IPS-11a (cell line): ENCODE measurements around the gene MAP4K4.

ENCODE experiments used
- H3K4me3 ChIP-seq: one replicate; pipeline ENCODE4 v1.5.1; 2013; ENCODE audit warnings: low read depth, low read length, control low read depth

MAP4K4 gene

DNA sequence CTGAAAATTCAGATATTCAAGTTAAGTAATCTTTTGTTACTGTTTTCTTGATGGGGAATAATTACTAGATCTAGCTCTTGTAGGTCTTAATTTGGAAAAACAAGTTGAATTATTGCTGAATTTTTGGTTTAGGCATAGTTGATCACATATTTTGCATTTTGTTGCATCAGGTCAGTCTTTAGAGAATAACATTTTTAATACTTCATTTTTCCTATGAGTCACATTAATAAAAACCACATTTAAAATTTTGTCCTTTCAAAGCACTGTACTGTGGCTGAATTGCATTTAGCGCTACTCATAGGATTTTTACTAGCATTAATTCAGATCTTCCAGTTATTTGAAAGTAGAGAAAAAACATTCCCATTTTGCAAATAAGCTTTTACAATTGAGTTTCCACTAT lies 23.2 kb downstream of the MAP4K4 start:
- no peak overlapping the region for H3K4me3 ChIP-seq

DNA sequence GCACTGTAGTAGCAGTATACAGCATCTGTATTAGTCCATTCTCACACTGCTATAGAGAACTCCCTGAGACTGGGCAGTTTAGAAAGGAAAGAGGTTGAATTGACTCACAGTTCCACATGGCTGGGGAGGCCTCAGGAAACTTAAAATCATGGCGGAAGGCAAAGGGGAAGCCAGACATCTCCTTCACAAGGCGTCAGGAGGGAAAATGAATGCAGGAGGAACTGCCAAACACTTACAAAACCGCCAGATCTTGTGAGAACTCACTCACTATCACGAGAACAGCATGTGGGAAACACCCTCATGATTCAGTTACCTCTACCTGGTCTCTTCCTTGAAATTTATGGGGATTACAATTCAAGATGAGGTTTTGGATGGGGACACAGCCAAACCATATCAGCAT lies 25.4 kb downstream of the MAP4K4 start:
- H3K4me3 ChIP-seq = no peak overlapping the region

DNA sequence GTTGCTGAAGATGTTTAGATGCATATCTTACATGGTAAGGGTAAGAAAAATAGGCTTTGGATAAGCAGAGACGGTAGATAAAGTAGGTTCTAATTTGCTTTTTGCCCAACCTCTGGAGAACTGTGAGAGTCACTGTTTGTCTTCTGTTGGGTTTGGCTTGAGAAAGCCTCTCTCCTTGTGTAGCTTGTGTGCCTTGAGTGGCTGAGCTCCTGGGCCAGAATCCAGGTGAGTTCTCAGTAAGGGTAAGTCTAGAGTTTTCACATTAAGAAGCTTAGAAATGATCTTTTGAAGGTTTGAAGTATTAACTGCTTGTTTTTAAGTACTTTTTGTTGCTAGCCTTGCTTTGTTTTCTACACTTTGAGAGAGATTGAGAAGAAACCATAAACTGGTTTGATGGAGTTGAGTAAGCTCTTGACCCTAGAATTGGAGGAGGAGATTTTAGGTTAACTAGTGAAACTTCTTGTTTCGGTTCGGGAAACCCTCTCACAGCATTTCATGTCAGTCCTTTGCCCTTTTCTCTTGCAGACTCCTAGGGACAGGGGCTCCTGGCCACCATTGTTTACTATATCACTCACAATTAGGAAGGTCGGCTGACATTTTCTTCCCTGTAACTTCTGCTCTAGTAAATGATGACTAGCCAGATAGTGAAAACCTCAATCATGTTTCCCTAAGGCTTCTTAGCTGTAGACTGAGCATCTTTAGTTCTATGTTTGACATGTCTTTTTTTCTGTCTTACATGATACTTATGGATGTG lies 26.0 kb downstream of the MAP4K4 start:
- H3K4me3 ChIP-seq = no peak overlapping the region

DNA sequence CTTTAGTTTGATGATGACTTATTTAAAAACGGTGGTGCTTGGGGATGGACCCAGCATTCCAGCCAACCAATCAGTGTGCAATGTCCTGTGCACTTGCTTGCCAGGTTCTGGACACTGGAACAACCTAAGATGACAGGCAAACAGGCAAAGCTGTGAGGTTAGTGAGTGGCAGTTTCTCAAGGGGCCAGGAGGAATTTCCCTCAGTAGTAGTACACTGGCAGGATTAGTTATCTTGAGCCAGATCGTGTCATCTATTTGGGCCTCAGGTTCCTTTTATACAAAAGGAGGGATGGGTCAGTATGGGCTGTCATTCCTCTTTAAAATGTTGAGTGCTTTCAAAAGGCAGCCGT lies 26.6 kb downstream of the MAP4K4 start:
- no peak overlapping the region for H3K4me3 ChIP-seq

DNA sequence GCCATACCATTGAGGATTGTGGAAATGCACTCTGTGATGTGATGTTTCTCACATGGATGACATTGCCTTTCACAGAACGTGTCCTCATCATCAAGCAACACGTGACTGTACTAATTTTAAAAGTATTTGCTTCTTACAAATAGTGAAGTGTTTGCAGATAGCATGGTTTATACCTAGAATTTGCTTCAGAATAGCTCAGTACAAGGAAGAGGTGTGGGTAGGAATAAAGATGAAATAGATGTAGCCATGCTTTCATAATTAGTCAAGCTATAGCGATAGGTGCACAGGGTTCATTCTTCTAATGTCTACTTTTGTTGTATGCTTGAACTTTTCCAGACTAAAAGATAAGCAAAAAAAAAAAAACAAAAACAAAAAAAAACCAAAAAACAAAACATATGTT lies 27.5 kb downstream of the MAP4K4 start:
- H3K4me3 ChIP-seq = no peak overlapping the region

DNA sequence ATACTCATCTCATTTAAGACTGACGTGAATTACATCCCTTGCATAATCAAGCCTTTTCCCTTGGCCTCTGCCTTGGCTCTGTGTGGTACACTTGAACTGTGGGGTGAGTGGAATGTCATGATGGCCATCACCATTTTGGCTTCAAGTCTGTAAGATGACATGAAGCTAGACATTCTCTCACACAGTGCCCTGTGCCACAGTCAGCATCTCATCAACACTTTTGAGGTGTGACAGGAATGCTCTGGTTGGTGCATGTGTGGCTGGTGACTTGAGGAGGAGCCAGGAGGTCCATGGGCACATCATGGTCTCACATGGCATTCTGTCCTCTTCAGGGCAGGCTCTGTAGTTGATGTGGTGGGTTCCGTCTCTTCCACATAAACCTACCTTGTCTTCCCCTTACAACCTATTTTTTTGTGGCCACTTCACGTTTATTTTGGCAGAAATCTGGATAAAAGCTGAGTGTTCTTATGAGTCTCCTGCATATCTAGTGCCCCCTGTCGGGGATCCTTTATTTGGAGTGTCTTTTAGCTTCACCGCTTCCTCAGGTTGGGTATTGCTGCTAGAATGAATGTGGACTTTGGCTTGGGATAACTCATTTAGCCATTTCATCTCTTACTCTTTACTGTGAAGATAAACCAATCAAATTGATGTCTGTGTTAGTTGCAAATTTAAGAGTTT lies 28.1 kb downstream of the MAP4K4 start:
- H3K4me3 ChIP-seq = no peak overlapping the region

DNA sequence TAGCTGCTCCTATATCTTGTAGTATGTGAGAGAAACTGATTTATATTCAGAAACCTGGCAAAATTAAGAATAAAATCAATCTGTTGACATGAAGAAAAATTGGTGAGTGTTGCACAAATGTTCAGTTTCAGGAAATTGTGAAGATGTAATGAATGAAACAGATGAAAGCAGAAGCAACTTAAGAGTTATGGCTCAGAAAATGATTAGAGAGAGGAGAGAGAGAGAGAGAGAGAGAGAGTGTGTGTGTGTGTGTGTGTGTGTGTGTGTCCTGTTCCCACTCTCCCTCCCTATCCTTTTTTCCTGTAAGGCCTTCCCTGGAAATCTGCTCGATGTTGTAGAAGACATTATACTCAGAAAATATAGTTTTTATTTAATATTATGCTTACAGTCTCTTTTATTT lies 31.4 kb downstream of the MAP4K4 start:
- H3K4me3 ChIP-seq = no peak overlapping the region

DNA sequence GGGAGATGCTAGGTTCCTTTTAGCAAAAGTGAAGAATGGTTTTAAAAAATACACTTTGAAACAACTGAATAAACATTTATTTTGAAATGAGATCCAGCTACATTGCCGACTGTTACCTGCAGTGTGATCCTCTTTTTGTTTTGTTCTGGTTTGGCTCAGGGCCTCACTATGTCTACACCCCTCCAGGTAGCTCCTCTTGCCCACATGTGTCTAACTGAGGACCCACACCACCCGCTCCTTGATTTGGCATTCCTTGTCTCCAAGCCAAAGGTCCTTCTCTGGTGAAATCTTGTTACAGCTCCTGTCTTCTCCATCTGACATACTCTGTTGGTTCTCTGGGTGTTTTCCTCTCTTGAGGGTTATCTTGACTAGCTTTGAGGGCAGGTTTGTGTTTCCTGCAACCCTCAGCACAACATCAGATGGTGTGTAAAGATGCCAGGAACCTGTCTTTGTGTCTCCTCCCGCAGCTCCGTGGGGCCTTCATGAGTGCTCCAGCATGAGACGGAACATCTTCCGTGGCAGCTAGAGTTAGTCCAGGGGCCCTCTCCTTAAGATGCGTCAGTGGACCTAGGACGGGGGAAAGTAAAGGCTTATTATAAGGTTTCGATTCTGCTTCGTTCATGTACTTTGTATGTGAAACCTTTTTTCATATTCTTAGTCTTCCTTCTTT lies 32.1 kb downstream of the MAP4K4 start:
- H3K4me3 ChIP-seq = no peak overlapping the region

DNA sequence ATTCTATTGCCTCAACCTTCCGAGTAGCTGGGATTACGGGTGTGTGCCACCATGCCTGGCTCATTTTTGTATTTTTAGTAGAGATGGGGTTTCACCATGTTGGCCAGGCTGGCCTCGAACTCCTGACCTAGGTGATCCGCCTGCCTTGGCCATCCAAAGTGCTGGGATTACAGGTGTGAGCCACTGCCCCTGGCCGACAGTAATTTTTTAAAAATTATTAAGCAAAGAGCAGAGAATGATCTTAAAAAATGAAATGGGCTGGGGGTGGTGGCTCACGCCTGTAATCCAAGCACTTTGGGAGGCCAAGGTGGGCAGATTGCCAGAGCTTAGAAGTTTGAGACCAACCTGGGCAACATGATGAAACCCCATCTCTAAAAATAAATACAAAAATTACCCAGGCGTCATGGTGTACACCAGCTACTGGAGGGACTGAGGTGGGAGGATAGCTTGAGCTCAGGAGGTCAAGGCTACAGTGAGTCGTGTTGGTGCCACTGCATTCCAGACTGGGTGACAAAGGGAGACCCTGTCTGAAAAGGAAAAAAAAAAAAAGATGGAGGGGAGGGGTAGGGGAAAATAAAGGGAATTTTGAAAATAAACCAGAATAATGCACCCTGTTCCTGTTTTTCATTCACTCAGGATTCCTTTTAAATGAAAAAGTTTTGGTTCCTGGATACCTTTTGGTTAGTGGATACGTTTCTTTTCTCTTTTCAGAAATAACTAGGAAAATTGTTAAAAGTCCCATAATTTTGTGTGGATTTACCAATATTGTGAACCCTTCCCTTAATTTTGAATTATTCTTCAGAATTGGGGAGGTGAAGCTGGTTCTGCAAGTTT lies 33.9 kb downstream of the MAP4K4 start:
- no peak overlapping the region for H3K4me3 ChIP-seq

DNA sequence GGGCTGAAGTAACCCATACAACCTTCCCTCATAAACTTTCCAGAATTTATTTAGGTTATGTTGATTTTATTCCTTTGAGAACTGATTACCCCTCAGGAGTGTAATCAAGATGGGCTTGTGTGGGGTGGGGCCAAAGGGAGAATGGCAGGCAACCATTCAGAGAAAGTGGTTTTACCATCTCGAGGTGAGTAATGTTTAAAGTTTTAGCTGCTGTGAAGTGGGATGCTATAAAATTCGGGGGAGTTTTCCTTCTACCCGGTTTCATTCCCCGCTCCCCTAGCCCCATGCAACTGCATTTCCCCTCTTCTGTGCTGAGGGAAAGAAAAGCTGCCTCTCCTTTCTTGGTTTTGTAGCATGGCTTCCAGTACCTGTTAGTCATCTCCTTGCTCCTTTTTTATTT lies 34.7 kb downstream of the MAP4K4 start:
- H3K4me3 ChIP-seq = no peak overlapping the region

DNA sequence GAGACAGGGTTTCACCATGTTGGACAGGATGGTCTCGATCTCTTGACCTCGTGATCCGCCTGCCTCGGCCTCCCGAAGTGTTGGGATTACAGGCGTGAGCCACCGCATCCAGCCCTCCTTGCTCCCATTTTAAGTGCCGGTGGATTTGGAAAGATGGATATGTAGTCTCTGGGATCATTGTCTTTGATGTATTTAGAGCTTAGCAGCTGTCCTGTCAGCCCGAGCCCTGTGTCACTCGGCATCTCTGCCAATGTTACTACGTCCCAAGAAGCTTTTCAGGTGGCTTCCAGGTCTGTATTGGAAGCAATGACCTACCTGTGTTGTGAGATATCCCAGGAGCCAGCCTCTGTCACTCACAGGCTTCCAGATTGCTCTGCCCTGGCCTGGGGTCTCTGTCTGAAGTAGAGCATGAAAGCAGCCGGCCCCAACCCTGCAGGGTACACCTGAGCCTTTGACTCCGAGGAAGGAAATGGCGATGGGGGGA lies 35.3 kb downstream of the MAP4K4 start:
- no peak overlapping the region for H3K4me3 ChIP-seq

DNA sequence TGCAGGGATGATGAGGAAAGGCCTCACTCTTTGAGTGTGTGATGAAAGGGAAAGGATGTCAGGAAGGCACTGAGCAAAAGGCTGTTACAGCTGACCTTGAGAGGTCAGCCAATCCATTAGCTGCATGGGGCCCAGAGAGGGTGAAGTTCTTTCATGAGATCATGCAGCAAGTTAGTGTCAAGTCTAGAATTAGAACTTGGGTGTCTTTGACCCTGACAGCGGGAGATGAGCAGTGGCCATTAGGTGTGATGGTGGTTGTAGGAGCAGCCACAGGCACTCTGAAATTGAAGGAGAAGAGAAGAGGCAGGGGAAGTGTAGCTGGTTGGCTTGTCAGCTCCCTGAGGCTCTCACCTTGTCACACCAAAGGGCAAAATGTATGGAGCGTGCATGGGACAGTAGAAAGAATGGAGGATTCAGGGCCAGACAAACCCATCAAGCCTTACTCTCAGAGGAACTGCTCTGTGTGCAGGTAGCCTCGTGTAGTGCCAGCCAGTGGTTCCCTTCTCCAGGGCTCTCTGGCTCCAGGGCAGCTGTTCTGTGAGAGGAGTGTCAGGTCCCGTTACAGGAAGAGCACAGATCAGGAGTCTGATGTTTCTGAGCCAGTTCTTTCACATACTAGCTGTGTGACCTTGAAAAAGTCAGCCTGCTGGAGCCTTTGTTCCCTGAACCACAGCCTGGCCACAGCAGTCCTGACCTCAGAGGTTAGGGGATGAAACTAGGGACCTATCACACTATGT lies 35.9 kb downstream of the MAP4K4 start:
- no peak overlapping the region for H3K4me3 ChIP-seq

DNA sequence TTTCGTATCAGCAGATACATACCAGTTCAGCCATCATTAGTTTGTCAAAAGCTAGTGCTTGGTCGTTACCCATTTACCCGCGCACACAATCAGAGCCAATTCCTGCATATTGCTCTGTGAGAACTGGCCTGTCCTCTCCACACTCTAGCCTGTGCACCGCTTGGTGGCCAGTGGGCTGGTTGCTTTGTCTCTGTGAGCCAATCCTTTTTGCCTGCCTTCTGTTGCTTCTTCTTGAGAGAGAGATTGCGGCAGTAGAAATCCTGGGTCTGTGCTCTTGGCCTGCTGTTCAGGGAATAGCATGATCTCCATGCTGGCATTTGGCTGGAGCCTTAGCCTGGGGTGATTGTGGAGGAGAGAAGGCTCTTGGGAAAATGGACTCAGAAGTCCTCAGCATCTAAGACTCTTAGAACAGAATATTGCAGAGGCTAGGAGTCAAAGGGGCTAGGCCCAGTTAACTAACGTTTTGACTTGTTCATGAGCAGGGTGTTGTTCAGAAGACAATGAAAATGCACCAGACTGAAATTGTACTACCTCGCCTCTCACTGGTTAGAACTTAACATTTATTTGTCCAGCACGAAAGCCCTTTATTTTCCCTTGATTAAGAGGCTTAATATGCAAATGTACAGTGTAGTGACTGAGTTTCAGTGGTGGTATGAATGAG lies 37.1 kb downstream of the MAP4K4 start:
- H3K4me3 ChIP-seq = no peak overlapping the region

DNA sequence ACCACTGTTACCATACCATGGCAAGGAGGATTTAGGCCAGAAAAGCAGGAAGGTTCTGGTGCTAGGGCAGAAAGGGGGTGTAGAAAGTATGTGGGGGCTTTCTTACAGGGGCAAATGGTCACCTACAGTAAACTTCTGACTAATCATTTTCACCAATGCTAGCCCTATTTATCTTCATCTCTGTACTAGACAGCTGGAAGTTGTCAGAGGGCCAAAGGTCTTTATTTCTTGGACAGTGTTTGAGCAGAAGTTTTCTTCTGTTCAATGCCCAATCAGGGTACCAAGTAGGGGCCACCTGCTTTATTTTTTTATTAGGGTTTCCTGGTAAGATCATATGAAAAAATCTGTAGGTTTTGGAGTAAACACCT lies 37.6 kb downstream of the MAP4K4 start:
- no peak overlapping the region for H3K4me3 ChIP-seq

DNA sequence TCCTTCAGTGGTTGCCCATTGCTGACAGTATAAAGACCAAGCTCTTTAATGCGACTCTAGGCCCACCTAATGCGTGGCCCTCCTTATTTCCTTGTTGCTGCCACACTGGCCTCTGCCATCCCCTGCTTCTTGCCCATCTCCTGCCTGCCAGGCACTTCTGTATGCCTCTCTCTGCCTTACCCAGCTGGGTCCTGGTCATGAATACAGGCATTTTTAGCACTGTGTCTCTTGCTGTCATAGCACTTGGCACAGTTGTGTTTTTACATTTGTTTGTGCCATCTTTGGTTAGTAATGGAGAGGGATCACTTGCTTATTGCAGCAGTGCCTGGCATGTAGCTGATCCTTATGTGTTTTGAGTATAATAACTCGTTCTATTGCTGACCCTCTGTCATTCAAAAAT lies 38.7 kb downstream of the MAP4K4 start:
- no peak overlapping the region for H3K4me3 ChIP-seq

DNA sequence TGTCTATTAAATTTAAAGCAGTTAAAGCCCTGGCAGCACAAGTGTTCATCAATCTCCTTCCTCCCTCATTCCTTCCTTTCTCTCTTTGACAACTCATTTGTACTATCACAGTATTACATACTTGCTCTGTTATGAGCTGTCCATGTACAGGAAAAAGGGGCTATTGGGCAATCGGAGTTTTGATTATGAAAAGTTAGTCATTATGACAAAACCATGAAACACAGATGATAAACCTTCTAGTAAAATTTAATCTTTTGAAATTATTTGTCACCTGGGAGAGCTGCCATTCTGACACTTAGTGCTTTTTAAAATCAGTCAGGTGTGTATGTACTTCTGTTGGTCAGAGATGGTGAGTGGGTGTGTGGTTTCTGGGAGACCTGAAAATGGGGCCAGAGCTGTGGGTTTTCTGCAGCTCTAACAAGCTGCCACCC lies 39.4 kb downstream of the MAP4K4 start:
- H3K4me3 ChIP-seq = no peak overlapping the region

DNA sequence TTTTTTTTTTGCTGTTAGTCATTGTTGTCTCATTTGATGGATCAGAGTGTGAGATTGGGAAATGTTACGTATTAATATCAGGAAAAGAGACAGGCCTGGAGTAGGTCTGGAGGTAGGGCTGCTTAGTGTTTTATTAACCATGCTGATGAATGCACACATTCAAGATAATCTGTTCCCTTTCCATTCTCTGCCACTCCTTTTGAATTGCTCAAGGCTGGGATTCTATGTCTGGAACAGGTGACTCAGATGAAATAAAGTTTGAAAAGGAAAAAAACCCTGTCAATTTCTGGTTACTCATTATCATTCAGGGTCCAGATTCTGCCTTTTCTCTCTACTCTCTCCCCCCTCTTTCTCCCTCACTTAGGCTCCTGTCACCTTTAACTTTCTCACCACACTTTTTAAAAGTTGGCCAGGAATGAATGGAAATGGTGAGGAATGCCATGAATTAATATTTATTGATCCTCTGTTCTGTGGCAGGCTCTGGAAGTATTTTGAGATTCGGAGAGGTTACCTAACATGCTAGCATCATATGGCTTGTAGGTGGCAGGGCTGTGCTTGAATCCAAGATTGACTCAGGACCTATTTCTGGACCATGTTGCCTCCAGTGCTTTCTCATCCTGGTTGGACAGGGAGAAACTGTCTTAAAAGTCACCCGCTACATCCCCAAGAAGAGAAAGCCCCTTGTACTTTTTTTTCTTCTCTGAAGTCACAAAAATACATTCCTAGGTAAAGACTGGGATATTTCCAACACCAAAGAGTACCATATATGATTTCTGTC lies 40.2 kb downstream of the MAP4K4 start:
- H3K4me3 ChIP-seq = no peak overlapping the region

DNA sequence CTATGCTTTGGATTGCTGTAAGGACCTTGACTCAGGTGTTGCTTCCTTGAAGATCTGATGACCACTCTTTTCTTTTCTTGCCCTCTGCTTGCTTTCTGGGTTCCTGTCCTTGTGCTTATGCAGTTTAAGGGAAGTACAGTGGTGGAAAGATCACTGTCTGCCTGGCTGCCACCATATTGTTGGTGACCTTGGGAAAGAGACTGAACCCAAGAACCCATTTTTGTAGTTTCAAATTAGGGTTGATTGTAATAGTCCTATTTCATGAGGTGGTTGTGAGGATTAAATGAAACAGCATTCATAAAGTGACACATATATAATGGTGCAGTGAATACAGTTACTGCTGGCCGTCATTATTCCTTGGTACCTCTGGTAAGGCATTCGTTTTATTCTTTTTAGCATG lies 41.1 kb downstream of the MAP4K4 start:
- no peak overlapping the region for H3K4me3 ChIP-seq

DNA sequence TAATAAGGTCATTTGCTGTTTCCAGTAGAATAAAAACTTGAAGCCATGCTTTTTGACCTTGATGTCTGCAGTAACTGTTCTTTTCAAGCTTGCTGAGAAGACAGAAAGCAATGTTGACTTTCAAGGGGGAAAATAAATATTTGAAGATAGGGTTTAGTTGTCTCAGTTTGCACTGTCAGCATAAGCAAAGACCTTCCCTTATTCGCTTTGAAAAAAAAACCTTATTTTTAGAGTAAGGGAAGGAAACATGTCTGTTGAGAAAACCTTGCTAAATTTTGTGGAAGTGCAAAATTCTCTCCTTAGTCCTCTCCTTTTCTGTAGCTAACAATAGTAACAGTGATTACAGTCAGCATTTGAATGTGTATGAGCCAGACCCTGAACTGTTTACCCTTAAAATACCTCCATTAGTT lies 43.1 kb downstream of the MAP4K4 start:
- H3K4me3 ChIP-seq = no peak overlapping the region
